ENCODE measurements around the gene NMD3.

GRCh38 chr3:161291191-161291901 is 70.2 kb downstream of the NMD3 start:
- TF ChIP-seq POLR2A (IDR thresholded peaks at IDR 0.05; ENCODE audit: low read length) = no peak
- TF ChIP-seq GATA1 (IDR thresholded peaks at IDR 0.05; ENCODE audit: low read depth, low read length) = no peak
